ENCODE measurements around the gene BSN.

DNA sequence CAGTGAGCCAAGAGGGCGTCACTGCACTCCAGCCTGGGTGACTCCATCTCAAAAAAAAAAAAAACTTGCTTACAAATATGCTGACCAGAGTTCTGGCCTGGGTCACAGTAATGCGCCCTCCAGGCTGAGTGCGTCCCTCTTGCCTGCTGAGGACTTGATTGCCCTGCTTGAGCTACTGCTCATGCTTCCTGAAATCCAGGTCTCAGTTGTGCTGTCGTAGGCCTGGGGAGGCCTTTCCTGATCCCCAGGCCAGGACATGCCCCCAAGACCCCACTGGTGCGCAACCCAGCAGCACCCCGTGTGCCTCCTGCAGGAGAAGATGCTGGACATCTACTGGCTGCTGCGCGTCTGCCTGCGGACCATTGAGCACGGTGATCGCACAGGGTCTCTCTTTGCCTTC lies 157.9 kb downstream of the BSN start:
- TF ChIP-seq EZH2 (IDR thresholded peaks at IDR 0.05; ENCODE audit: low read depth) = no peak
- TF ChIP-seq, protein P1, sequence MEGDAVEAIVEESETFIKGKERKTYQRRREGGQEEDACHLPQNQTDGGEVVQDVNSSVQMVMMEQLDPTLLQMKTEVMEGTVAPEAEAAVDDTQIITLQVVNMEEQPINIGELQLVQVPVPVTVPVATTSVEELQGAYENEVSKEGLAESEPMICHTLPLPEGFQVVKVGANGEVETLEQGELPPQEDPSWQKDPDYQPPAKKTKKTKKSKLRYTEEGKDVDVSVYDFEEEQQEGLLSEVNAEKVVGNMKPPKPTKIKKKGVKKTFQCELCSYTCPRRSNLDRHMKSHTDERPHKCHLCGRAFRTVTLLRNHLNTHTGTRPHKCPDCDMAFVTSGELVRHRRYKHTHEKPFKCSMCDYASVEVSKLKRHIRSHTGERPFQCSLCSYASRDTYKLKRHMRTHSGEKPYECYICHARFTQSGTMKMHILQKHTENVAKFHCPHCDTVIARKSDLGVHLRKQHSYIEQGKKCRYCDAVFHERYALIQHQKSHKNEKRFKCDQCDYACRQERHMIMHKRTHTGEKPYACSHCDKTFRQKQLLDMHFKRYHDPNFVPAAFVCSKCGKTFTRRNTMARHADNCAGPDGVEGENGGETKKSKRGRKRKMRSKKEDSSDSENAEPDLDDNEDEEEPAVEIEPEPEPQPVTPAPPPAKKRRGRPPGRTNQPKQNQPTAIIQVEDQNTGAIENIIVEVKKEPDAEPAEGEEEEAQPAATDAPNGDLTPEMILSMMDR (conservative IDR thresholded peaks at IDR 0.05) = no peak
